Hematopoietic multipotent progenitor cell (in vitro differentiated cells): ENCODE measurements around the gene OCEL1. TPM values are rescaled to one million over a fixed set of nuclear protein-coding genes. Genes with fewer than 3 reads are reported as not detected.
"Not testable (repeated sequence)": the region's sequence is repeated elsewhere in the genome, so short reads cannot be mapped to it uniquely, and the experiment has no call there.

Source experiments
- DNase-seq, 3 donors: peaks; one replicate each; pipeline ENCODE4 v3.0.0-alpha.2; 2011 to 2015; ENCODE audit warnings: low read depth in 2 of 3, low spot score in 2 of 3
- total RNA-seq: library from RNA; depleted of rRNA; stranded (reverse); fragments of >200 nt; gene quantifications from one replicate; pipeline ENCODE4 v1.2.3, GENCODE V29; 2012

The OCEL1 gene
- total RNA-seq, 1 donor: 2.4 TPM

DNA sequence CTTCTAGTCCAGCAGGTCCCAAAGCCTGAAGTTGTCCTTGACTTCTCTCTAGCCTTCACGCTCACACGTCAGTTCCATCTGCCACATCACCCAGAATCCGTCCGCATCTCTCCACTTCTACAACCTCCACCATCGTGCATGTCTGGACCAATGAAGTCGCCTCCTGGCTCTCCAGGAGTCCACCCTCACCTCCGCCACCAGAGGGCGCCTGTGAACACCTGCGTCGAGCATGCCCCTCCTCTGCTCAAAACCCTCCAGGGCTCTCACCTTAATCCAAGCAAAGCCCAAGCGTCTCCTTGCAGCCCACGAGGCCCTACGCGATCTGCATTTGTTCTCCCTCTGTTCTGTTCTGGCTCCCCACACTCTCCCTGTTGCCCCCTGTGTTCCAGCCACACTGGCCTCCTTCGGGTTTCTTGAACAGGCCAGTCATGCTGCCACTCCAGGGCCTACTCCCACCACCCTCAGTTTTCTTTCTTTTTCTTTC is 34.9 kb downstream of the OCEL1 start:
- peak; percentile 81 to 91 (median 85) for DNase-seq

DNA sequence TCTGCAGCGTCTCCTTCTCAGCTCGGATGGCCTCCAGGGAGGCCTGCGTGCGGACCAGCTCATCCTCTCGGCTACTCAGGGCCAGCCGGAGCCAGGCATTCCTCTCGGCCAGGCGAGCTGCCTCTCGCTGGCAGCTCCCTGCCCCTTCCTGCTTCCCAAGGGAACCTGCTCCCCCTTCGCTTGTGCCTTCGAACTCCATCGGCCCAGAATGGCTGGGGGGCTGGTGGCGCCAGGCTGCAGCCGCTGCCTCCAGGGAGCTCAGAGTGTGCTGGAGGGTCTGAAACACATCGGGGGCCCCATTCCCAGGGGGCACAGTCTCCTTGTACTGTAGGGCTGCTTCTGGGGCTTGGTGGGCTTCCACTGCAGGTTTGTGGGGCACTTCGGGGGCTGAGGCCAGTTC is 36.5 kb downstream of the OCEL1 start:
- no peak for DNase-seq

DNA sequence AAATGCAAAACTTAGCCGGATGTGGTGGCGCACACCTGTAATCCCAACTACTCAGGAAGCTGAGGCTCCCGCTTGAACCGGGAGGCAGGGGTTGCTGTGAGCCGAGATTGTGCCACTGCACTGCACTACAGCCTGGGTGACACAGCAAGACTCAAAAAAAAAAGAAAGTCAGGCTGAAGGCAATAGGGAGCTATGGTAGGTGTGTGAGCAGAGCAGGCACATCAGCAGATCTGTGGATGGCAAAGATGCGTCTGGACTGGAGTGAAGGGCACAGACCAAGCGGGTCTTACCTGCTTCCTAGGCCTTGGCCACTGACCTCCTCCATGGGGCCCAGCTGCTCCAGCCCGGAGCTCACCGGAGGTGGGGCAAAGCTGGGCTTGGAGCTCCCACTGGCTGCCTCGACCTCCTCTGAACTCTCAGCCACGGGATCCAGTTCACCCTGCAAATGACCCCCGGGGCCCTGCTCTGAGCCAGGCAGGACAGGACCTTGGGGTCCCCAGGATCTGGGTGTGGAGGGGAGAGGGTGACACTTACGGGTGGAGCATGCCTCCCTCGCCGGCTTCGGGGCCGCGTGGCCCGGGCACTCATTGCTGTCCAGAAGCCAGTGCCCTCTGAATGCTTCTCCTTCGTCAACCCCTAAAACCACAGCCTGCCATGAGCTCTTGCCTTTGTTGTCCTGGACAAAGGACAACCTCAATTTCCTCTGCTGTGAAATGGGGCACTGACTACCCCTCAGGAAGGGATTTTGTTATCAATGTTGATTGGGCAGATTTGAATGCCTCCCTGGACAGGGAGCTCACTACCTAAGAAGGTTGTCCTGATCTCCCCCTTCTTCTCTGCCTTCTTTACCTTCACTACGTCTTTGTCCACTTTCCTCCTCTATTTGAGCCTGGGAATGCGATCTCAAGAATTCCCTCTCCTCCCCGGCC is 38.0 kb downstream of the OCEL1 start:
- no peak for DNase-seq

DNA sequence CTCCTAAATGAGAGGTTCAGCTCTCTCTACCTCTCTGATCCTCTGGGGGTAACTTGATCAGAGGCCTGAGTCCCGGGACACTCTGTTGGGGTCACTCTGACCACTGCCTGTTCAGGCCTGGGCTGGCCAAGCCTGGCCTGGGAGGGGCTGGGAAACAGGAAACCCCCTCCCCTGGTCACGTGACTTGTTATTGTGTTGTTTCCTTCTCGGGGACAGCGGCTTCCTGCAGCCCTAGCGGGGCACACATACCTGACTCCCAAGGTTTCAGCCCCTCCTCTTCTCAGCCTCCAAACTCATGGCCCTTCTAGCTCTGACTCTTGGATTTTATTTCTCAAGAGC is 38.6 kb downstream of the OCEL1 start, which contains the start of gene USHBP1:
USHBP1 (minus strand) TSS at position 105 of the 339 bp plus-strand sequence. CDS start 446 bp downstream, outside the sequence.
- no peak for DNase-seq

DNA sequence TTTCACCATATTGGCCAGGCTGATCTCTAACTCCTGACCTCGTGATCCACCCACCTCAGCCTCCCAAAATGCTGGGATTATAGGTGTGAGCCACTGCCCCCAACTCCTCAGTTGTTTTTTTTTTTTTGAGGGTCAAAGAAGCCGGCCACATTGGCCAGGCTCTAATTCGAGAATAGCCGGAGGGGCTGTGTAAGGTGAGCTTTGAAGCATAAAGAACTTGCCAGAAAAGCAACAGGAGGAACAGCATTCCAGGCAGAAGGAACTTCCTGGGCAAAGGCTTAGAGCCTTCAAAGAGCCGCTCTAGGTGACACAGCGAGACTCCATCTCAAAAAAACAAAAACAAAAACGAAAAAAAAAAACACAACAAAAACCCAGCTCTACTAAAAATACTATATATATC is 40.0 kb downstream of the OCEL1 start:
- DNase-seq: no peak

DNA sequence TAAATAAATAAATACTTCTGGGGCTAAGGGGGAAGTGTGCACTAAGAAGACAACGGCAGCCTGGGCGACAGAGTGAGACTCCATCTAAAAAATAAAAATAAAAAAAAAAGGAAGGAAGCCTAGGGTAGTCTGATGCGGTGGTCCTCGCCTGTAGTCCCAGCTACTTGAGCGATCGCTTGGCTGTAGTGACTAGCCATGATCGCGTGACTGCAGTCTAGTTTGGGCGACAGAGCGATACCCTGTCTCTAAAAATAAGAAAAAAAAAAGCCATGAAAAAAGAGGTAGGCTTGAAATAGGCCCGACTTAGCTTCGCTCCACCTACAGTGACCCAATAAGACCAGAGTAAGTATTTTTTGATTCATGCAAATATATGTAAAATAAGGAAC is 40.6 kb downstream of the OCEL1 start:
- DNase-seq: peak in 1 of 3 donors; percentile 67

DNA sequence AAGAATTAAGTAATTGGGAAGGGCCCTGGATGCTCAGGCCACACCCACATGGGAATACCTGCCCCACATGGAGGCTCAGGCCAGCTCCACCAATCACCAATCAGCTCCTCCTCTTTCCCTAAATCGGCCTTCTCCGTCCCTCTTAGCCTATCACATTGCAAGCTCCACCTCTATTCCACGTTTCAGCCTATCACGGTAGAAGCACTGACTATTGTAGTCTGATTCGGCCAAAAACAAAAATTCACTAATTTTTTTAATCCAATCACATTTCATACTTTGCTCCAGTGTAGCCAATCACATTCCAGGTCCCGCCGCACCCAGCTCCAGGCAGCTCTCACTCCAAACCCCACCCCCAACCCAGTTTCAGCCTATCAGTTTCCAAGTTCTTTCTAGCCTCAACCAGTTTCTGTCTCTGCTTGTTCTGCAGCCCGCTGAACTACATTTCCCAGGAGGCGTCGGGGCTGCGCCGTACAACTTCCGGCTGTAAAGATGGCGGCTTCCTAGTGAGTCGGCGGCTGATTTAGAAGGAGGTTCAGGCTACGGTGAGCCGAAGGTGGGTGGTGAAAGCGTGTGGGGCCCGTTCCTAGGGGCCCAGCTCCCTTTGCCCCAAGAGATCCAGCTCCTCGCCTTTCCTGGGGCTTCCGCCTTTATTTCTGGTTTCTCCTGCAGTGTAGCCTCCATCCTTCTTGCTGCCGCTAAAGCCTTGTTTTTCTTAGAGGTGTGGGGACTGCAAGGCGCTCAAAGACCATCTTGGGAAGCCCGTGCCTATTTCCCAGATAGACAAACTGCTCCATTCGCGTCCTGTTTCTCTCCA is 41.2 kb downstream of the OCEL1 start, which contains the start of gene BABAM1:
BABAM1 (plus strand) TSS at position 469 of the 814 bp plus-strand sequence. CDS start 1,364 bp downstream, outside the sequence.
- DNase-seq: peak; percentile 78 to 99 (median 98)

DNA sequence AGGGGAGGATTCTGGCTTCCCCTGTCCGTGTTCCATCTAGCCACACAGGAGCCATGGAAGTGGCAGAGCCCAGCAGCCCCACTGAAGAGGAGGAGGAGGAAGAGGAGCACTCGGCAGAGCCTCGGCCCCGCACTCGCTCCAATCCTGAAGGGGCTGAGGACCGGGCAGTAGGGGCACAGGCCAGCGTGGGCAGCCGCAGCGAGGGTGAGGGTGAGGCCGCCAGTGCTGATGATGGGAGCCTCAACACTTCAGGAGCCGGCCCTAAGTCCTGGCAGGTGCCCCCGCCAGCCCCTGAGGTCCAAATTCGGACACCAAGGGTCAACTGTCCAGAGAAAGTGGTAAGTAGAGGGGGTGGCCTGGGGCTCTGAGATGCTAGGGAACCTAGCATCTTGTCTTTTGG is 42.7 kb downstream of the OCEL1 start:
- DNase-seq: no peak

DNA sequence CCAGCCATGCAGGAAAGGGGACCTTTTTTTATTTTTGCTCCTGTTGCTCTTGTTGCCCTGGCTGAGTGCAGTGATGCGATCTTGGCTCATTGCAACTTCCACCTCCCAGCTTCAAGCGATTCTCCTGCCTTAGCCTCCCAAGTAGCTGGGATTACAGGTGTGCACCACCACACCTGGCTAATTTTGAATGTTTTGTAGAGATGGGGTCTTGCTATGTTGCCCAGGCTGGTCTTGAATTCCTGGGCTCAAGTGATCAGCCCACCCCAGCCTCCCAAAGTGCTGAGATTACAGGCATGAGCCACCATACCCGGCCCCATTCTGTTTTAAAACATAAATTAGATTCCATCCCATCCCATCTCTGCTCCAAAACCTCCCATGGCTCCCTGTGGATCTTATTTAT is 48.9 kb downstream of the OCEL1 start:
- DNase-seq: not testable (repeated sequence)

DNA sequence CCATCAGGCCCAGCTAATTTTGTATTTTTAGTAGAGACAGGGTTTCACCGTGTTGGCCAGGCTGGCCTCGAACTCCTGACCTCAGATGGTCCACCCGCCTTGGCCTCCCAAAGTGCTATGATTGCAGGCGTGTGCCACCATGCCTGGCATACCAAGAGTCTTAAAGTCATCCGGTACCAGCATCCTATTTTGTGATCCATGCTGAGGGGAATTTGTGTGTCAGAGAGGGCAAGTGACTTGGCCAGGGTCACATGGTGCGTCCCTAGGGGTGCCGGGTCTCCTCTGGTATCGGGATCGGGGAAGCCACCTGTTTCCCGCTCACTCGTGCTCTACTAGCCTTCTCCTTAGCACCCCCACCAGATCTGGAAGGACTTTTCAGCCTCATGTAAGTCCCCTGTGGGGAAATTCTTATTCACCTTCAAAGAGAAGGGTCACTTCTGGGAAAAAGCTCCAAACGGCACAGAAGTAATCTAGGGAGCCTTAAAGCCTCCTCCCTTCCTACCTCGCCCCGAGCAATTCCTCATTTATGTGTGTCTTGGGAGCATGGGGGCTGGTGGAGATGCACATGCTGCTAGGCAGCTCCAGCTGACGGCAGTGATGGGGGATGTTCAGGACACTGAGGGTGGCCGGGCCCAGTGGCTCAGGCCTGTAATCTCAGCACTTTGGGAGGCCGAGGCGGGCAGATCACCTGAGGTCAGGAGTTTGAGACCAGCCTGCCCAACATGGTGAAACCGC is 49.6 kb downstream of the OCEL1 start:
- DNase-seq: no peak

Other genes starting within 250 kb of the OCEL1 start
- gene CPAMD8, start 199.4 kb upstream of the OCEL1 start, total RNA-seq: 0.81 TPM
- gene HAUS8, start 150.8 kb upstream of the OCEL1 start, total RNA-seq: 1.6 TPM
- 158 TPM for gene MYO9B, start 150.4 kb upstream of the OCEL1 start, total RNA-seq
- gene USE1, start 10.9 kb upstream of the OCEL1 start, total RNA-seq: 50.4 TPM
- 10.8 TPM for gene NR2F6, start 19.7 kb downstream of the OCEL1 start, total RNA-seq
- gene USHBP1, start 38.5 kb downstream of the OCEL1 start, total RNA-seq: 0.27 TPM
- 79.2 TPM for gene BABAM1, start 41.2 kb downstream of the OCEL1 start, total RNA-seq
- 7.3 TPM for gene ANKLE1, start 55.7 kb downstream of the OCEL1 start, total RNA-seq
- gene ABHD8, start 77.2 kb downstream of the OCEL1 start, total RNA-seq: 19.4 TPM
- 44.4 TPM for gene MRPL34, start 79.6 kb downstream of the OCEL1 start, total RNA-seq
- gene DDA1, start 83.3 kb downstream of the OCEL1 start, total RNA-seq: 12.4 TPM
- 7.8 TPM for gene ANO8, start 108.6 kb downstream of the OCEL1 start, total RNA-seq
- gene GTPBP3, start 111.3 kb downstream of the OCEL1 start, total RNA-seq: 31.2 TPM
- gene PLVAP, start 151.1 kb downstream of the OCEL1 start, total RNA-seq: 0.81 TPM
- 0.27 TPM for gene CCDC194, start 168.0 kb downstream of the OCEL1 start, total RNA-seq
- 176 TPM for gene BST2, start 179.4 kb downstream of the OCEL1 start, total RNA-seq
- gene MVB12A, start 193.8 kb downstream of the OCEL1 start, total RNA-seq: 43.6 TPM
- under 0.01 TPM for gene TMEM221, start 222.4 kb downstream of the OCEL1 start, total RNA-seq
- gene NXNL1, start 234.7 kb downstream of the OCEL1 start, total RNA-seq: not detected
- 27.5 TPM for gene SLC27A1, start 244.3 kb downstream of the OCEL1 start, total RNA-seq